ENCODE results near the gene ZDHHC9. TPM values are rescaled to one million over a fixed set of nuclear protein-coding genes. Genes with fewer than 3 reads are reported as not detected.

The ZDHHC9 gene
- polyA plus RNA-seq, 1 of the 3 experiments (the other 2 are of a cell fraction): 8.1 TPM

GRCh38 chrX:129808158-129808828 lies 35.4 kb downstream of the ZDHHC9 start:
- H3K4me1 ChIP-seq (ENCODE audit: control insufficient read depth in 1 of 2, insufficient read depth in 2 of 2, low read depth in 1 of 2, low read length in 1 of 2): no peaks in the 10 kb centered on the region; a peak in 1 of 4 replicates
- no peak overlapping the region for H3K4me3 ChIP-seq (ENCODE audit: low read depth in 2 of 2, low read length in 1 of 2)
- no peak overlapping the region for H2AFZ ChIP-seq (ENCODE audit: low read depth)
- no peaks in the 10 kb centered on the region for H3K9me3 ChIP-seq
- peaks cover 4% of the 10 kb centered on the region; the same call in 1 of the 2 replicates for H3K27me3 ChIP-seq (ENCODE audit: insufficient read depth)
- 61% methylated on average over 2 of the region's 2 CpGs for WGBS (ENCODE audit: low lambda C conversion rate)
- no peaks in the 10 kb centered on the region for H3K9me2 ChIP-seq
- H3K27ac ChIP-seq (ENCODE audit: low read depth in 2 of 2, low read length in 1 of 2): no peak overlapping the region
- no peak overlapping the region for H3K4me2 ChIP-seq
- no peaks in the 10 kb centered on the region for H3K79me2 ChIP-seq (ENCODE audit: insufficient read depth)
- ChIA-PET CTCF (no interaction called here), POLR2A (no interaction called here)
- no peaks in the 10 kb centered on the region for H4K20me1 ChIP-seq (ENCODE audit: insufficient read depth)
- no peak overlapping the region for H3K9ac ChIP-seq
- TF ChIP-seq, protein P1, sequence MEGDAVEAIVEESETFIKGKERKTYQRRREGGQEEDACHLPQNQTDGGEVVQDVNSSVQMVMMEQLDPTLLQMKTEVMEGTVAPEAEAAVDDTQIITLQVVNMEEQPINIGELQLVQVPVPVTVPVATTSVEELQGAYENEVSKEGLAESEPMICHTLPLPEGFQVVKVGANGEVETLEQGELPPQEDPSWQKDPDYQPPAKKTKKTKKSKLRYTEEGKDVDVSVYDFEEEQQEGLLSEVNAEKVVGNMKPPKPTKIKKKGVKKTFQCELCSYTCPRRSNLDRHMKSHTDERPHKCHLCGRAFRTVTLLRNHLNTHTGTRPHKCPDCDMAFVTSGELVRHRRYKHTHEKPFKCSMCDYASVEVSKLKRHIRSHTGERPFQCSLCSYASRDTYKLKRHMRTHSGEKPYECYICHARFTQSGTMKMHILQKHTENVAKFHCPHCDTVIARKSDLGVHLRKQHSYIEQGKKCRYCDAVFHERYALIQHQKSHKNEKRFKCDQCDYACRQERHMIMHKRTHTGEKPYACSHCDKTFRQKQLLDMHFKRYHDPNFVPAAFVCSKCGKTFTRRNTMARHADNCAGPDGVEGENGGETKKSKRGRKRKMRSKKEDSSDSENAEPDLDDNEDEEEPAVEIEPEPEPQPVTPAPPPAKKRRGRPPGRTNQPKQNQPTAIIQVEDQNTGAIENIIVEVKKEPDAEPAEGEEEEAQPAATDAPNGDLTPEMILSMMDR (IDR thresholded peaks at IDR 0.05): no peak
- no peak for TF ChIP-seq CHD2 (IDR thresholded peaks at IDR 0.05; ENCODE audit: low read length, partially characterized antibody)
- no peak for DNase-seq
- peaks cover 5% of the 10 kb centered on the region in 2 experiments for H3K36me3 ChIP-seq (replicated peaks in 1 of 2; ENCODE audit: control insufficient read depth in 1 of 2, insufficient read depth in 2 of 2, low read length in 1 of 2)
- H3F3A ChIP-seq (replicated peaks; ENCODE audit: insufficient read depth): no peaks in the 10 kb centered on the region

DNA sequence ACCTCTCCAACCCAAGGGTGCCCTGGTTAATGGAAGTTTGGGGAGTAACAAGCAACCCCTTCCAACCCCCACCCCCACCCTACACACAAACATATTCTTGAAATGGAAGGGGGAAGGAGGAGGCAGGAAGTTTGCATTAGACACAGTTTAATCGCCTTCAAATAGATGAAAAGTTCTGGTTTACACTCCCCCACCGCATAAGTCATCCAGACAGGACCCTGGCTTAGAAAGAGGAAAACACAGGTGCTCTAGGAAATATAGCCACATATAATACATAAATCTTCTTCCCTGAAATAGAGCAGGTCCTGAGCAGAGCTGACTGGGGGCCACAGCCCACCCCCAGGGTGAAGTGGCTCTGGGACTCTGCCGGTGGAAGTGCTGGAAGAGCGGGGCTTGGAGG lies 38.9 kb downstream of the ZDHHC9 start:
- CTCF ChIA-PET: interaction anchor here (1.1 kb wide), 1 partner anchor 18 kb away, joined by 3 read pairs; no protein-coding TSS in a partner anchor
- peaks cover 0 to 5% of the 10 kb centered on the region in 2 experiments for H3K36me3 ChIP-seq (replicated peaks in 1 of 2; ENCODE audit: control insufficient read depth in 1 of 2, insufficient read depth in 2 of 2, low read length in 1 of 2)
- no peak for DNase-seq
- TF ChIP-seq YY1 (IDR thresholded peaks at IDR 0.05; ENCODE audit: low read depth) (no peak), TCF12 (IDR thresholded peaks at IDR 0.05) (no peak), TEAD4 (IDR thresholded peaks at IDR 0.05; ENCODE audit: borderline replicate concordance, insufficient read depth) (no peak), POLR2AphosphoS5 (IDR thresholded peaks at IDR 0.05; ENCODE audit: low read depth, low read length) (no peak), RXRA (IDR thresholded peaks at IDR 0.05; ENCODE audit: borderline replicate concordance, low read depth) (no peak), ZBTB33 (IDR thresholded peaks at IDR 0.05; ENCODE audit: borderline replicate concordance, low read depth) (no peak), EZH2phosphoT487 (IDR thresholded peaks at IDR 0.05; ENCODE audit: borderline replicate concordance, low read depth) (no peak), NRF1 (IDR thresholded peaks at IDR 0.05; ENCODE audit: low read depth, low read length) (no peak), CHD2 (IDR thresholded peaks at IDR 0.05; ENCODE audit: low read length, partially characterized antibody) (no peak), GABPA (IDR thresholded peaks at IDR 0.05; ENCODE audit: low read depth) (no peak), TAF1 (IDR thresholded peaks at IDR 0.05; ENCODE audit: borderline replicate concordance, low read depth, low read length) (no peak), FOSL2 (IDR thresholded peaks at IDR 0.05; ENCODE audit: borderline replicate concordance, low read depth) (no peak), GATA2 (CRISPR knock-in tag; IDR thresholded peaks at IDR 0.05) (no peak), NFIC (IDR thresholded peaks at IDR 0.05; ENCODE audit: borderline replicate concordance) (no peak), FOXM1 (IDR thresholded peaks at IDR 0.05; ENCODE audit: low read depth) (no peak), EP300 (IDR thresholded peaks at IDR 0.05; ENCODE audit: borderline replicate concordance in 1 of 2, low read depth in 1 of 2, low read length in 1 of 2) (no peak)
- TF ChIP-seq, protein P2, sequence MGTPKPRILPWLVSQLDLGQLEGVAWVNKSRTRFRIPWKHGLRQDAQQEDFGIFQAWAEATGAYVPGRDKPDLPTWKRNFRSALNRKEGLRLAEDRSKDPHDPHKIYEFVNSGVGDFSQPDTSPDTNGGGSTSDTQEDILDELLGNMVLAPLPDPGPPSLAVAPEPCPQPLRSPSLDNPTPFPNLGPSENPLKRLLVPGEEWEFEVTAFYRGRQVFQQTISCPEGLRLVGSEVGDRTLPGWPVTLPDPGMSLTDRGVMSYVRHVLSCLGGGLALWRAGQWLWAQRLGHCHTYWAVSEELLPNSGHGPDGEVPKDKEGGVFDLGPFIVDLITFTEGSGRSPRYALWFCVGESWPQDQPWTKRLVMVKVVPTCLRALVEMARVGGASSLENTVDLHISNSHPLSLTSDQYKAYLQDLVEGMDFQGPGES (IDR thresholded peaks at IDR 0.05; ENCODE audit: low read depth, low read length): no peak
- TF ChIP-seq, protein P3, sequence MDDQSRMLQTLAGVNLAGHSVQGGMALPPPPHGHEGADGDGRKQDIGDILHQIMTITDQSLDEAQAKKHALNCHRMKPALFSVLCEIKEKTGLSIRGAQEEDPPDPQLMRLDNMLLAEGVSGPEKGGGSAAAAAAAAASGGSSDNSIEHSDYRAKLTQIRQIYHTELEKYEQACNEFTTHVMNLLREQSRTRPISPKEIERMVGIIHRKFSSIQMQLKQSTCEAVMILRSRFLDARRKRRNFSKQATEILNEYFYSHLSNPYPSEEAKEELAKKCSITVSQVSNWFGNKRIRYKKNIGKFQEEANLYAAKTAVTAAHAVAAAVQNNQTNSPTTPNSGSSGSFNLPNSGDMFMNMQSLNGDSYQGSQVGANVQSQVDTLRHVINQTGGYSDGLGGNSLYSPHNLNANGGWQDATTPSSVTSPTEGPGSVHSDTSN (IDR thresholded peaks at IDR 0.05): no peak
- TF ChIP-seq, protein P1 (IDR thresholded peaks at IDR 0.05): no peak

More for the DNA sequence above, 38.9 kb downstream of the ZDHHC9 start:
- H3F3A ChIP-seq (replicated peaks; ENCODE audit: insufficient read depth): no peaks in the 10 kb centered on the region
- H3K4me3 ChIP-seq (ENCODE audit: low read depth in 2 of 2, low read length in 1 of 2): no peak overlapping the region
- no peaks in the 10 kb centered on the region for H3K9me3 ChIP-seq
- H3K4me2 ChIP-seq: no peak overlapping the region
- no peak overlapping the region for H3K9ac ChIP-seq
- no peaks in the 10 kb centered on the region for H4K20me1 ChIP-seq (ENCODE audit: insufficient read depth)
- WGBS (ENCODE audit: low lambda C conversion rate): 68% methylated on average over 4 of the region's 4 CpGs
- no peak overlapping the region for H3K27ac ChIP-seq (ENCODE audit: low read depth in 2 of 2, low read length in 1 of 2)
- POLR2A ChIA-PET: no interaction called here
- no peak overlapping the region for H2AFZ ChIP-seq (ENCODE audit: low read depth)
- no peaks in the 10 kb centered on the region for H3K9me2 ChIP-seq
- H3K27me3 ChIP-seq (ENCODE audit: insufficient read depth): peaks cover 4% of the 10 kb centered on the region; the same call in 1 of the 2 replicates
- H3K4me1 ChIP-seq (ENCODE audit: control insufficient read depth in 1 of 2, insufficient read depth in 2 of 2, low read depth in 1 of 2, low read length in 1 of 2): no peaks in the 10 kb centered on the region; a peak in 1 of 4 replicates
- H3K79me2 ChIP-seq (ENCODE audit: insufficient read depth): no peaks in the 10 kb centered on the region
